ENCODE results near the gene PCDH9. TPM values are rescaled to one million over a fixed set of nuclear protein-coding genes. Genes with fewer than 3 reads are reported as not detected.

Gene PCDH9
- total RNA-seq, 1 donor from 2014 or later: 33.8 TPM

GRCh38 chr13:66948910-66949309, 281.2 kb downstream of the PCDH9 start:
- no peaks in the 10 kb centered on the region for H3K27me3 Mint-ChIP-seq (ENCODE audit: unreplicated experiment)
- H3K9me3 Mint-ChIP-seq (ENCODE audit: unreplicated experiment): no peaks in the 10 kb centered on the region
- peaks cover 6% of the 10 kb centered on the region for H3K4me1 Mint-ChIP-seq (ENCODE audit: unreplicated experiment)
- TF ChIP-seq CTCF (IDR thresholded peaks at IDR 0.05): no peak
- no peaks in the 10 kb centered on the region for H3K36me3 Mint-ChIP-seq (ENCODE audit: unreplicated experiment)
- no peak overlapping the region for H3K4me3 Mint-ChIP-seq (ENCODE audit: unreplicated experiment)
- no peak overlapping the region for H3K27ac Mint-ChIP-seq (ENCODE audit: unreplicated experiment)
- DNase-seq (ENCODE audit: extremely low spot score, unreplicated experiment): no peak

GRCh38 chr13:66943530-66943929, 286.6 kb downstream of the PCDH9 start:
- H3K36me3 Mint-ChIP-seq (ENCODE audit: unreplicated experiment): no peaks in the 10 kb centered on the region
- peaks cover 6% of the 10 kb centered on the region for H3K4me1 Mint-ChIP-seq (ENCODE audit: unreplicated experiment)
- no peaks in the 10 kb centered on the region for H3K27me3 Mint-ChIP-seq (ENCODE audit: unreplicated experiment)
- no peak for TF ChIP-seq CTCF (IDR thresholded peaks at IDR 0.05)
- no peak for DNase-seq (ENCODE audit: extremely low spot score, unreplicated experiment)
- no peak overlapping the region for H3K27ac Mint-ChIP-seq (ENCODE audit: unreplicated experiment)
- no peaks in the 10 kb centered on the region for H3K9me3 Mint-ChIP-seq (ENCODE audit: unreplicated experiment)
- H3K4me3 Mint-ChIP-seq (ENCODE audit: unreplicated experiment): no peak overlapping the region

GRCh38 chr13:66940113-66940512, 290.0 kb downstream of the PCDH9 start:
- H3K27me3 Mint-ChIP-seq (ENCODE audit: unreplicated experiment): no peaks in the 10 kb centered on the region
- no peaks in the 10 kb centered on the region for H3K36me3 Mint-ChIP-seq (ENCODE audit: unreplicated experiment)
- peaks cover 6% of the 10 kb centered on the region for H3K4me1 Mint-ChIP-seq (ENCODE audit: unreplicated experiment)
- TF ChIP-seq CTCF (IDR thresholded peaks at IDR 0.05): no peak
- no peaks in the 10 kb centered on the region for H3K9me3 Mint-ChIP-seq (ENCODE audit: unreplicated experiment)
- no peak for DNase-seq (ENCODE audit: extremely low spot score, unreplicated experiment)
- no peak overlapping the region for H3K4me3 Mint-ChIP-seq (ENCODE audit: unreplicated experiment)
- H3K27ac Mint-ChIP-seq (ENCODE audit: unreplicated experiment): no peak overlapping the region

GRCh38 chr13:66937423-66937822, 292.7 kb downstream of the PCDH9 start:
- no peaks in the 10 kb centered on the region for H3K36me3 Mint-ChIP-seq (ENCODE audit: unreplicated experiment)
- H3K9me3 Mint-ChIP-seq (ENCODE audit: unreplicated experiment): peaks cover 4% of the 10 kb centered on the region
- no peaks in the 10 kb centered on the region for H3K27me3 Mint-ChIP-seq (ENCODE audit: unreplicated experiment)
- H3K4me3 Mint-ChIP-seq (ENCODE audit: unreplicated experiment): no peak overlapping the region
- H3K27ac Mint-ChIP-seq (ENCODE audit: unreplicated experiment): no peak overlapping the region
- DNase-seq (ENCODE audit: extremely low spot score, unreplicated experiment): no peak
- no peaks in the 10 kb centered on the region for H3K4me1 Mint-ChIP-seq (ENCODE audit: unreplicated experiment)
- TF ChIP-seq CTCF (IDR thresholded peaks at IDR 0.05): no peak

- Mint-ChIP-seq H3K4me1 (ENCODE audit: unreplicated experiment) (no peaks in the 10 kb centered on the region), H3K27ac (ENCODE audit: unreplicated experiment) (no peak overlapping the region), H3K4me3 (ENCODE audit: unreplicated experiment) (no peak overlapping the region)
Observed at GRCh38 chr13:66933994-66934393, 296.1 kb downstream of the PCDH9 start.

More at GRCh38 chr13:66933994-66934393, 296.1 kb downstream of the PCDH9 start:
- H3K36me3 Mint-ChIP-seq (ENCODE audit: unreplicated experiment): no peaks in the 10 kb centered on the region
- DNase-seq (ENCODE audit: extremely low spot score, unreplicated experiment): no peak
- H3K27me3 Mint-ChIP-seq (ENCODE audit: unreplicated experiment): no peaks in the 10 kb centered on the region
- no peak for TF ChIP-seq CTCF (IDR thresholded peaks at IDR 0.05)
- peaks cover 4% of the 10 kb centered on the region for H3K9me3 Mint-ChIP-seq (ENCODE audit: unreplicated experiment)
